ENCODE results near the gene DOK4. TPM values are rescaled to one million over a fixed set of nuclear protein-coding genes. Genes with fewer than 3 reads are reported as not detected.
"Not testable (repeated sequence)": the region's sequence is repeated elsewhere in the genome, so short reads cannot be mapped to it uniquely, and the experiment has no call there.

The DOK4 gene
- total RNA-seq, 1 donor from 2014 or later: 72.3 TPM

DNA sequence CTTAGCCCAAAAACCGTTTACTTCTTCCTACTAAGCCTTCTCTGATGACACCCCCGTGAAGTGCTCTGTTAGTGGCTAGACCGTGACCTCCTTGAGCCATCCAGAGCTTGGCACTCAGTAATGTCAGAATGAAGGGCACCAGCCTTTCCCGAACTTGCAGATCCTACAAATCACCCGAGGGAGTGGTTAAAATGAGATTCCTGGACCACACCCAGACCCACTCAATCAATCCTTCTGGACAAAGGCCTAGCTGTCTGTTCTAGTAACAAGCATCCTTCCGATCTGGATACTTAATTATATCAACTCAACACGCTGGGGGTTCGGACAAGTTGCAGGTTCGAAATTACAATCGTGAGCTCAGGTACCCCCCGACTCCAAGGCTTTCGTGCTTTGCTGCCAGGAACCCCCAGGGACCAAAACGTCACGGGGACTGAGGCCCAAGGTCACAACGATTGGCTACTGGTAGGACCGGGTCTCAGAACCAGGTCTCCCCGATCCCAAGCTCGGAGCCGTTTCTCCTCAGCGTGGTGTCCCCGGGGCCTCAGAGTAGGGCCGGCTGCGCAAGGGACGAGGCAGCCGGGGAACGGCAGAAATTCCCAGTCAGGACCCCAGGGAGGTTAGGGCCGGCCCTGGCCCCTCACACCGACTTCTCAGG, 39.6 kb downstream of the DOK4 start:
- peak; percentile 43 for DNase-seq (ENCODE audit: low read depth)

DNA sequence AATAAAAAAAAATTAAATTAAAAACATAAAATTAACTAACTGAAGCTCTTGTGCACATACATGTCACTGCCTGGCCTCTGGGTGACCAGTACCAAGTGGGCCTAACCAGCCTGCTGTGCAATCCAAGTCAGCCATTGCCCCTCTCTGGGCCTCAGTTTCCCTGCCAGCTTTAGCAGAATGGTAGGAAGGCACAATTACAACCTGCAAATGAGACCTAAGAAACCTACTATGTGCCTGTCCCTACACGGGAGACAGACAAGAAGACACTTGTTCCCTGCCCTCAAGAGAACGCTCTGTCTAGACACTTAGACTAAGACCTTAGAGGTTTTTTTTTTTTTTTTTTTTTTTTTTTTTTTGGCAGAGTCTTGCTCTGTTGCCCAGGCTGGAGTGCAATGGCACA, 40.8 kb downstream of the DOK4 start:
- DNase-seq (ENCODE audit: low read depth): no peak

DNA sequence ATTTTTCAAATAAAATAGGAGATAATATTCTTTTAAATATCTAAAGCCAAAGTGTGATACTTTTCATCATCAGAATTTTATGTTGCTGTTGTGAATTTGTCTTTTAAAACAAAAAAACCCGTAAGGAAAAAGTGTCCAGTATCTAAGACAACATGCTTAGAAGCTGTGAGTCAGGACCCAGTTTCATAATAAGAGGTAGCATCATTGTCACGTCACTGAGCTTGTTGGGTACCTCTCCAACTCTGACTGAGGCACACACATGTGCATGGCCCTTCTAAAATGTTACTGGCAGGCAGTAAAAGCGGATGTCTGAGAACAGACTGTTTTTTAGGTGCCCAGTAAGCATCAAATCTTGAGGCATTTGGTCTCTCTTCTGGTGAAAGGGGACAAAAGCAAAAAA, 41.6 kb downstream of the DOK4 start:
- DNase-seq (ENCODE audit: low read depth): peak; percentile 42

DNA sequence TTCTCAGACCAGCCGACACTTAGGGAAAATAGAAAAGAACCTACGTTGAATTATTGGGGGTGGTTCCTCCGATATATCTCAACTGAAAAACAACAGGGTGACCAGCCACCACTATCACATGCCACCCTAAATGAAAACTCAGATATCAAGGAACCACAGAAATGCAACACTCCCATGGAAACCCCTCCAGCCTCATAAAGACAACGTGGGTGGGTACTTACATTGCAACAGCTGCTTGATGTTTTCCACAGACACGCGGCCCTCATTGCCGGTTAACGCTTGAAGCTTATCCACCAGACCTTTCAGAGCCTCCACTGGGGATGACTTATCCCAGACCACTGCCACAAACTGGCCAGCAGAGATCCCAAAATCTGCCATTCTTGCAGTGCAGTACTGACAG, 45.7 kb downstream of the DOK4 start:
- not testable (repeated sequence) for DNase-seq (ENCODE audit: low read depth)

DNA sequence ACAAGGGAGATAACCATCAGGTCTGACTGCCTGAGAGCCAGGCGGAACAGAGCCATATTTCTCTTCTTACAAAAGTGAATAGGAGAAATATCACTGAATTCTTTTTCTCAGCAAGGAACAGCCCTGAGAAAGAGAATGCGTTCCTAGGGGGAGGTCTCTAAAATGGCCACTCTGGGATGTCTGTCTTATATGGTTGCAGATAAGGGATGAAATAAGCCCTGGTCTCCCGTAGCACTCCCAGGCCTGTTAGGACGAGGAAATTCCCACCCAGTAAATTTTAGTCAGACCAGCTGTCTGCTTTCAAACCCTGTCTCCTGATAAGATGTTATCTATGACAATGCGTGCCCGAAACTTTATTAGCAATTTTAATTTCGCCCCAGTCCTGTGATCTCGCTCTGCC, 46.3 kb downstream of the DOK4 start:
- not testable (repeated sequence) for DNase-seq (ENCODE audit: low read depth)

DNA sequence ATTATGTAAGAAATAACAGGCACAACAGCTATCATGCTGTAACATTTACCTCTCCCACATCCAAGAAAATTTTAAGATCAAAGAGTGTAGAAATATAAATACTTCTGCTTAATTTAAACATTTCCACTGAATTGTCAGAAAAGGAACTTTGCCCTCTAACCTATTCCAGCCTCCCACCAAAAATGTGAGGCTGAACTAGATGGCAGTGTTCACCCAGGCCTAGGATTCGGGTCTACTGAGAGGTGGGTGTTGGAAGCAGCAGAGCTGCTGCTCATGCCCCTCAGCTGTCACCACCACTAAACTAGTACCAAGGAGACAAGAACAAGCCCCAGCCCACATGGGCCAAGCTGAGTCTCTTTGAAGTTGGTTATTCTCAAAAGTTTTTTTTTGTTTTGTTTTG, 50.5 kb downstream of the DOK4 start:
- DNase-seq (ENCODE audit: low read depth): no peak

DNA sequence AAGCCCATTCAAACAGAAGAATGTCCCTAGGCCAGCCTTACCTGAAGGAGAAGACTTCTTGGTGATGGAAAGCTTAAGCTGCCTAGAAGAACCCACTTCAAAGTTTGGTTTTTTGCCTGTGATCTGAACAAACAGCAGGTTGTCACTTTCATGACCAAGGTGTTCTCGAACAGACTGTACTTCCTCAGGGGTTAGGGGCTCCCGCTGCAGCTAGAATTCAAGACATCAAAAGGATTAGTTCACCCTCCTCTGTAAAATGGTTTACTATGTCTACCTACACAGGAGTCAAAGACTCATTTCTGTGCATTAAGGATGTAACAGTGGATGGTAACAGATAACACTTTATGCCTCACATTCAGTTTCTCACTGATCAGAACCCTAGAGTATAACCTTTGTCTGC, 52.3 kb downstream of the DOK4 start:
- no peak for DNase-seq (ENCODE audit: low read depth)

DNA sequence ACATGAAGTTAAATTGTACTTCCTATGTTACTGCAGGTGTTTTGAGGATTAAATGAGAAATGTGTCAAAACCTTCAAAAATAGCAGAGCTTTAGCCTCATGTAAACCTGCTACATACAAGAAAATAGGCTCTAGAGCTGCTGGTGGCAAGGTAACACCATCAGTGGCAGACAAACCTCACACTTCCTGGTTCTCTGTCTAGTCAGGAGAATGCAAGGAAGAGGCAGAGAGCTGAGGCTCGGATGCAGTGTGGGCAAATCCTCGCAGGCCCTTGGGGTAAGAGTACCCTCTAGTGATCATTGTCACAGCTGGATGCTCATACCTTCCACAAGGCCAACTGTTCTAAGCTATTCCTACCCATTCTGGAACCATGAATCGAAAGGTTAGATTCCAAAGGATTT, 53.3 kb downstream of the DOK4 start:
- DNase-seq (ENCODE audit: low read depth): no peak

DNA sequence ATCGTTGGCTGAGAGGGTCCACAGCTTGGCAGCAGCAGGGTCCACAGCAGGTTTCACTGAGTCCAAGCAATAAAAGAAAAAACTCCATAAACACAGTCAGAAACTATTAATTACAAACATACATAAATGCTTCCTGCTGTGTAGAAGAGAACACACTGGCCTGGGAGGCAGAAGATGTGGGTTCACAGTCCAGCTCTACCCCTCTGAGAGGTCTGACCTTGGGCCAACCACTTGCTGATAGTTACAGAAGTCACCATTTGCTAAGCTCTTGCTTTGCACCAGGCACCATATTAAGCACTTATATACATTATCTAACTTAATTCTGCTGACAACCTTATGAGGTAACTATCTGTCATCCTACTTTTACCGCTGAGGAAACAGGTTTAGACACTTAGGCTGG, 53.8 kb downstream of the DOK4 start:
- no peak for DNase-seq (ENCODE audit: low read depth)

DNA sequence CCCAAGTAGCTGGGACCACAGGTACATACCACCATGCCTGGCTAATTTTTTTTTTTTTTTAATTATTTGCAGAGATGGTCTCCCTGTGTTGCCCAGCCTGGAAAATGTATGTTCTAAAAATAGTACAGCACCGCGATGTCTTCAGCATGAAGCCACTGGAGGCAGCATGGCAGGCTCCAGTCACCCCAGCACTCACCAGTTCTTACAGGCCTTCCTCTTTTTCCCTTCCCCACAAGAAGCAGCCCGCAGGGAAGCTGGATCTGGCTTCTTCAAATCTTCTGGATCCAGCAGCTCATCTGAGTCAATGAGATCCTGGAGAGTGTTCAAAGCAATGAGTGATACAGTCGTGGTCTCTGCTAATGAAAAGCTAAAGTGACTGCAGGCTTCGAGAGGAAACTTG, 55.3 kb downstream of the DOK4 start:
- DNase-seq (ENCODE audit: low read depth): no peak

DNA sequence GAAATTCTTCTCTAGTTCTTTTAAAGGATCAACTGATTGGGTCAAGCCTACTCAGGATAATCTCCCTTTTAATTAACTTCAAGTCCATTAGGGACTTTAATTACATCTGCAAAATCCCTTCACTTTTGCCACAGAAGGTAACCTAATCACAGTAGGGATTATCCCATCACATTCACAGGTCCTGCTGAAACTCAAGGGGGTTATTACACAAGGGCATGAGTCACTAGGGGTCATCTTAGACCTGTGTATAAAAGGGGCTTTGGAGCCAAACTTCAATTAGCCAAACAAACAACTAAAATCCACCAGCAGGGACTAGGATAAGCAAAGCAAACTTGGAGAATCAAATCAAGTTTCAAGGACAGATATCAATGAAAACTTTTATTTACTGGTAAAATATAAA, 58.5 kb downstream of the DOK4 start:
- peak; percentile 13 for DNase-seq (ENCODE audit: low read depth)

DNA sequence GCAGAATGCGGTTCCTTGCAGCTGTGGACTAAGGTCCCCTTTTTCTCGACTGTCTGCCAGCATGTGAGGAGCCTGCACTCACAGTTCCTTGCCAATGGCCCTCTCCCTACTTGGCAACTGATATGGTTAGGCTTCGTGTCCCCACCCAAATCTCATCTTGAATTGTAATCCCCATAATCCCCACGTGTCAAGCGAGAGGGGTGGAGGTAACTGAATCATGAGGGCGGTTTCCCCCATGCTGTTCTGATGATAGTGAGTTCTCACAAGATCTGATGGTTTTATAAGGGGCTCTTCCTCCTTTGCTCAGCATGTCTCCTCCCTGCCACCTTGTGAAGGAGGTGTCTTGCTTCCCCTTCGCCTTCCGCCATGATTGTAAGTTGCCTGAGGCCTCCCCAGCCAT, 59.0 kb downstream of the DOK4 start:
- no peak for DNase-seq (ENCODE audit: low read depth)

DNA sequence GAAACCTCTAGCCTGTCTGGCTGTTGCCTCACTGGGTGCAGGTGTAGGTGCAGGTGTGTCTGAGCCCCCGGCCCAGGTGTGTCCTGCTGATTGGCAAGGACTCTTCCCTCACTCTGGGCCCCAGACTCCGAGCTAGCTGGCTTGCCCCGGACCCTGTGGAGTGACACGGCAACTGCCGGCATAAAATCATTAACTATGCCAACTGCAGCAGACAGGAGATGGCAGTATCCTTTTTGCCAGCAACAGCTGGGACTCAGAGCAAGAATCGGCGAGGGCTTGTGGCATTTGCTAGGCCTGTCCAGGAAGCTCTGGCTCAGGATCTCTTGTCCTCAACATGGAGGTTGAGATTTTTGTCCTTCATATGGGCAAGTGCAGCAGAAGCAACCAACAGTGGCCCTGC, 59.9 kb downstream of the DOK4 start:
- no peak for DNase-seq (ENCODE audit: low read depth)

DNA sequence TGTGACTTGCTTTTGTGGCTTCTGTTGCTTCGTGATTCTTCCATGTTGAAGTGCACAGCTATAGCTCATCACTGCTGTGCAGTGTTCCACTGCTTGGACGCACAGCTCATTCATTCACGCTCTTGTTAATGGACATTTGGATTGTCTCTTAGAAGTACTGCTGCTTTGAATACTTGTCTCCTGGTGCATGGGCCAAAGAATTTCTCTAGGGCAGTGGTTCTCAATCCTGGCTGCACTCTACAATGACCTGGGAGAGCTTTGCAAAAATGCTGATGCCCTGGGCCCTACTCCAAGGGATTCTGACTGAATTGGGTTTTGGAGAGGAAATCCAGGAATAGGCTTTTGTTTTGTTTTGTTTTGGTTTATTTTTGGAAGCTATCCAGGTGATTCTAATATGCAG, 61.7 kb downstream of the DOK4 start:
- no peak for DNase-seq (ENCODE audit: low read depth)

DNA sequence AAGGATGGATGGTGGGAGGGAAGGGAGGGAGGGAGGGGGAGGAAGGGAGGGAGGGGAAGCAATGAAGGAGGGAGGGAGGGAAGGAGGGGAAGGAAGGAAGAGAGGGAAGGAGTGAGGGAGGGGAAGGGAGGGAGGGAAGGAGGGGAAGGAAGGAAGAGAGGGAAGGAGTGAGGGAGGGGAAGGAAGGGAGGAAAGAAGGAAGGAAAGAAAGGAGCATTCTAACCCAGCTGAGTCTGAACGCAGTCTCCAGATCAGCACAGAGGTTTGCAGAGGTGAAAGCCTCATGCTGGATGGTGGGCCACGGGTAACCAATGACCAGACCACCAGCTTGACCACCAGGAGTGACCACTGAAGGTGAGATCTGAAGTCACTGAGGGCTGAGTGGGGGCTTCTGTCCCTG, 63.1 kb downstream of the DOK4 start:
- DNase-seq (ENCODE audit: low read depth): no peak

DNA sequence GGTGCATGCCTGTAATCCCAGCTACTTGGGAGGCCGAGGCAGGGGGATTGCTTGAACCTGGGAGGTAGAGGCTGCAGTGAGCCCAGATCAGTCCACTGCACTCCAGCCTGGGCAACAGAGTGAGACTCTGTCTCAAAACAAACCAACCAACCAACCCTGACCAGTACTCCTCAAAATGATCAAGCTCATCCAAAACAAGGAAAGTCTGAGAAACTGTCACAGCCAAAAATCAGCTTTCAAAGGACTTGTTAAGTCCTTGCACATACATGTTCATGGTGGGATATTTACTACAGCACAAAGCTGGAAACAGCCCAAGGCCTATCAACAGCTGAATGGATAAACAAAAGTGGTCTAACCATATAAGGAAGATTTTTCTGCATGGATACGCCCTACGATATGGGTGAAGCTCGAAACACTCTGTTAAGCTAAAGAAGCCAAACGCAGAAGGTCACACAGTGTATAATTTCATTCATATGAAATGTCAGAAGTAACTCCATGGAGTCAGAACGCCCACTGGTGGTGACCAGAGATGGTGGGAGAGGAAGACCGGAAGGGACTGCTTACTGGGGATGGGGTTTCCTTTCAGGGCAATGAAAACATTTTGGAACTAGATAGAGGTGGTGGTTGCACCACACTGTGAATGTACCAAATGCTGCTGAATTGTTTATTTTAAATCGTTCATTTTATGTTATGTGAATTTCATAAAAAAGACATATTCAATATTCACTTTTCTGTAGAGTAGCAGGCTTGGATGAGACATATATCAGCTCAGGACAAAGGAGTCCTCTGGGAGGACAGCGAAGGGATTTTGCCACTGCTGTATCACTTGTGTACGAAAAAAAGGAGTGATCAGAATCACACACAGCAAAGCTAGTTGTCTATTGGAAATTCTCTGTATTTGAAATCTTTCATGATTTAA, 64.0 kb downstream of the DOK4 start:
- peak; percentile 41 for DNase-seq (ENCODE audit: low read depth)

Other genes starting within 250 kb of the DOK4 start
- gene ARL2BP, start 241.2 kb downstream of the DOK4 start, total RNA-seq: 71.2 and 105 TPM in 2 replicates
- 20.6 and 66.5 TPM in 2 replicates for gene PLLP, start 201.8 kb downstream of the DOK4 start, total RNA-seq
- gene CCL22, start 127.7 kb downstream of the DOK4 start, total RNA-seq: not detected in 2 replicates
- gene CX3CL1, start 114.0 kb downstream of the DOK4 start, total RNA-seq: 10.1 and 12.5 TPM in 2 replicates
- gene CCL17, start 81.7 kb downstream of the DOK4 start, total RNA-seq: not detected in 2 replicates
- gene CIAPIN1, start 39.1 kb downstream of the DOK4 start, total RNA-seq: 60.6 and 78.1 TPM in 2 replicates
- gene COQ9, start 39.0 kb downstream of the DOK4 start, total RNA-seq: 53.3 and 95.2 TPM in 2 replicates
- gene POLR2C, start 23.8 kb downstream of the DOK4 start, total RNA-seq: 78.5 and 83.8 TPM in 2 replicates
- 13.9 and 27.3 TPM in 2 replicates for gene CCDC102A, start 50.1 kb upstream of the DOK4 start, total RNA-seq
- gene ADGRG5, start 56.1 kb upstream of the DOK4 start, total RNA-seq: not detected in 2 replicates
- gene ADGRG1, start 142.1 kb upstream of the DOK4 start, total RNA-seq: 38.9 and 305 TPM in 2 replicates
- gene ADGRG3, start 181.8 kb upstream of the DOK4 start, total RNA-seq: not detected in 2 replicates
- 2.9 TPM in 1 of 2 replicates, not detected in the other for gene DRC7, start 208.3 kb upstream of the DOK4 start, total RNA-seq
- gene KATNB1, start 249.3 kb upstream of the DOK4 start, total RNA-seq: 23.8 and 31.8 TPM in 2 replicates

All from renal cortical epithelial cell (primary cell).